GM19351 (cell line): ENCODE data around the gene NCAPD3.
"Not testable (repeated sequence)": the region's sequence is repeated elsewhere in the genome, so short reads cannot be mapped to it uniquely, and the experiment has no call there.

Experiments
- ATAC-seq: cut with Tn5 transposase; IDR thresholded peaks from one replicate; pipeline ENCODE4 v1.9.1; 2021; ENCODE audit warnings: mild to moderate bottlenecking, moderate library complexity; ENCODE audit not compliant: unreplicated experiment

NCAPD3 gene

DNA sequence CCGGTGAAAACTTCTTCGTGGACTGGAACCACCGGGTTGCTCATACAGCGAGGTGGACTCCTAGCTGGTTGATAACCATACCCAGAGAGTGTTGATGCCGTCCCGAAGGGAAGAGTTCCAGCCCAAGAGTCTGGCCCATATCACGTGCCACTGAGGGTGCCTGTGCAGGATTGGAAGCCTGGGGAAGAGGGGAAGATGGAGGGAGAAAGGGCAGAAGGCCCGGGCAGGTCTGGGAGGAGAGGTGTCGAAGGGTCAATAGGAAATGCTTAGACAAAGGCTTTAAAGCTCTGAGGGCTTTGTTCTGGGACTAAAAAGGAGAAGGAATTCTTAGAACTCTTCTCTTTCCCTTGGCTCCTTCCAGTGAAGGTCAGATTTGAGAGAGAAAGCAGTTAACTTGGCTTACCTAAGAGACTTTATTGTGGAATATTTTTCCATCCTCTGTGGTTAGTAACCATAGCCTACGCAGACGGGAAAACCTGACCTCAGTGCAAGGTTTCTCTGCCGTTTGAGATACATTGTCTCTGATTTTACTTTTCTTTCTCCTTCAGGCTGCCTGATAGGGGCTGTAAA is 84.4 kb downstream of the NCAPD3 start:
- ATAC-seq: no peak

DNA sequence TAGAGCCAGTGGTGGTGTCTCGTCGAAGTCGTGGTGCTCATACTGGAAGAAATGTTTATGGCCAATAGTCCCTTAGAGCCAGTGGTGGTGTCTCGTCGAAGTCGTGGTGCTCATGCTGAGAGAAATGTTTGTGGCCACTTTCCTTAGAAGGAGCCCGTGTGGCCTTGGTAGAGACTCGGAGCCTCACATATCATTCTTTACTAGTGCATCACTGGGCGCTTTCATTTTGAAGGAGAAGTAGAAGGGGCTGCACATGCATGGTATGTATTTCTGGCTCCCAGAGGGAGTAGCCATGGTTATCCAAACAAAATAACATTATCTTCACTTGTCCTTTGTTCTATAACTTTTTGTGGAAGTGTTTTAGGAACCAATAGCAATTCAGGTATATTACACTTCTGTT is 85.4 kb downstream of the NCAPD3 start:
- no peak for ATAC-seq

DNA sequence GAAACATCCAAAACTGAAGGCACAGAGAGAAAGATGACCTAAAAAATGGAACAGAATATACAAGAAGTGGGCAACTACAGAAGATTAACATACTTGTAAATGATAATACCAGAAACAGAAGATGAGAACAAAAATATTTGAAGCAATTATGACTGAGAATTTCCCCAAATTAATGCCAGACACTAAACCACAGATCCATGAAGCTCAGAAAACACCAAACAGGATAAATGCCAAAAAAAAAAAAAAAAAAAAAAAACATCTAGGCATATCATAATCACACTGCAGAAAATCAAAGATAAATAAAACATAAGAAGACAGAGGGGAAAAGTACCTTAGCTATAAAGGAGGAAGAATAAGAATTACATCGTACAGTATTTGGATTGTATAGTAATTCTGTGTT is 89.6 kb downstream of the NCAPD3 start:
- no peak for ATAC-seq

DNA sequence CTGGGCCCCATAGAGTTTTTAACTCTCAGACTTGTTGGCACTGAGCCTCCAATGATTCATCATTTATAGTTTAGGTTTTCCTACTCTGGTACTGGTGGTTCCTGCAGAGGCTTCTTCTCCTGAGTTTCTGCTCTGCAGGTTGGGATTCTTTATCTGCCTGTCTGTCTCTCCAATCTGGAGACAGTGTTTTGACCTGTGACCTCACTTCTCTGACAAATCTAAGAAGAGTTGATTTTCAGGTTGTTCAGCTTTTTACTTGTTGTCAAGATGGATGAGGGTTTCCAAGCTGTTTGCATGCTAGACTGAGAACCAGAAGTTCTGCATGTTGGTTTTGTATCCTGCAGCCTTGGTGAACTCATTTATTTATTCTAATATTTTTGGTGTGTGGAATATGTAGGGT is 91.0 kb downstream of the NCAPD3 start:
- ATAC-seq: no peak

DNA sequence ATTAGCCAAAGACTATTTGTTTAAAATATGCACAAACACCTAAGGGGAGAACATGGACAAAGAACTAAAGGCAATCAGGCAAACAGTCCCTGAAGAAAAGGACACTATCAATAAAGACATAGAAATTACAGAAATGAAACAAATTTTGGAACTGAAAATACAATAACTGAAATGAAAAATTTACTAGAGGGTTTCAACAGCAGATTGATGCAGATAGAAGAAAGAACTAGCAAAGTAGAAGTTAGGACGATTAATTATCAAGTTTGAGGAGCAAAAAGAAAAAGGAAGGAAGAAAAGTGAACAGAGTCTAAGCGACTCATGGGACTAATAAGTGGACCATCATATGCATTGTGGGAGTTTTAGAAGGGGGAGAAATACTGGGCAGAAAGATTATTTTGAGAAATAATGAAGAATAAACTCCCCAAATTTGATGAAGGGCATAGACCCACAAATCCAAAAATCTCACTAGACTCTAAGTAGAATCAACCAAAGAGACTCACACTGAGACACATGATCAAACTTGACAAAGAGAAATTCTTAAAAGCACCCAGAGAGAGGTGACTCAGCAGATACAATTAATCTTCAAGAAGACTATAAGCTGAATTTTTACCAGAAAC is 92.0 kb downstream of the NCAPD3 start:
- ATAC-seq: no peak

DNA sequence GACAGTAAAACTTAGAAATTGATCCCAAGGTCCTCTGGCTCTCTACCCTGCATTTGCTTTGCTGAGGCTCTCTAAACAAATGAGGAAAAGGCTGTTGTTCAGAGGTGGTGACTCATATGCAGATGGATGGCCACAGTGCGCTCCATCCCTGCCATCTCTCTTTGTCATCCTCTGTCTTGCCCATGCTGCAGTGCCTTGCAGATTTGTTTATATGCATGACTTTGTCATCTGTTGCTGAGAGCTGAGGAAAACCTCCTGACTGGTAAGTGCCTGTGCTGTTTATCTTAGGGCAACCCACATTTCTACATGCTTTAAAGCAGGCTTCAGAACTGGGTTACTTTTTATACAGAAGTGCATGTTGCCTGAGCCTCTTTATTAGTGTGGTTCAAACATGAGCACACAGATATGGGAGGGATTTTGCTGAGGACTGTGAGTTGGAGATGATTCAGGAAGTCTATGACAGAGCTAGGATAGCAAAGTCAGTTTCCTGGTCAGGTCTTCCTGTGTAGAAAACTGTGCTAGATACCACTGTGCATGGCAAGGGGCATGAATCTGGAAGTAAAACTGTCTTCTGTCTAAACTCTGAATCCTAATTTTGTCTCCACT is 97.4 kb downstream of the NCAPD3 start:
- ATAC-seq: no peak

DNA sequence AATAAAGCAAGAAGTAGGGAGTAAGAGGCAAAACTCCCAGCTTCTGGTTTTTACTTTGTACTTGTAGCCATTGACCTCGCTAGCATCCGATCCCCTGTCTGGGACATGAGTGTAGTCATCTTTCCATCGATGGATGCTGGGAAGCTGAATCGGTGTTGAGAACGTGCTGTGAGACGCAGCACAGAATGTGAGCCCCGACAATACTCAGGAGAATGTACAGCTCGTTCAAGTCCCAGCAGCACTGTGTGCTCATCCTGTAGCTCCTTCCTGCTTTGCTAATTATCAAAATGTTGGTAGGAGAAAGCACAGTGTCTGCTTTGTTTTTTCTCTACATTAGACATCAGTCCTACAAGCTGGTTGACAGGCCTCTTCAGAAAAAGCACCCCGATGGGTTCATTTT is 98.3 kb downstream of the NCAPD3 start:
- ATAC-seq: no peak

DNA sequence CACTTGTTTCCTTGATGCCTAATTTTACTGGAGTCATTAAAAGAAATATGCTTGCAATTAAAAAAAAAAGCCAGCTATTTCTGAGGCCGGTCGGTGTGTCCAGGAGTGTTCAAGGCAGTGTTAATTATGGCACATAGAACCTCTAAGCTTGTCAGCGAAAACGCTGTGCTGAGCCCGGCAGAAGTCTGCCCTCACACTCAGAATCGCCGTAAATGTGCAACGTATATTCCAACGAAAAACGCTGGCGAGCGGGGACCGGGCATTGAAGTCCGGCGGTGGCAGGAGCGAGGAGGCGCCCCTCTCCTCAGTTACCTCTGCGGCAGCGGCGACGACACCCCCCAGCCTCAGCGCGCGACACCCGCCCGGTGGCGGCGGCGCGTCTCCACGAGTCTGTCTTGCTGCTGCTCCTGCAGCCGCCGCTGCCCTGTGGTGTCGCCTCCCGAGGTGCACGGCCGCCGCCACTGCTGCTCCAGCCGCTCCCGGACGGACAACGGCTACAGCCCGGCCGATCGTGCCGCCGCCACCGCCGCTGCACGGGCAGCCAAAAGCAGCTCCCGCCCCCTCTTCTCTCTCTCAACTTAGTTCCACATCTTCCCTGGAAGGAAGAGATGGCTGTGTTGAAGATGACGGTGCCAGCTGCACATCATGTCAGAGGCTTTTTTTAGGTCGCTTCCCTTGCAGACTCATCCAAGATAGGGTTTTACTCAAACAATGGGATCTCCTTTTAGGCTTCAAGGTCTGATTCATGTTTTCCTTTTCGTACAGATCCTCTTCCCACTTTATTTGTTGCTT is 98.9 kb downstream of the NCAPD3 start:
- no peak for ATAC-seq

DNA sequence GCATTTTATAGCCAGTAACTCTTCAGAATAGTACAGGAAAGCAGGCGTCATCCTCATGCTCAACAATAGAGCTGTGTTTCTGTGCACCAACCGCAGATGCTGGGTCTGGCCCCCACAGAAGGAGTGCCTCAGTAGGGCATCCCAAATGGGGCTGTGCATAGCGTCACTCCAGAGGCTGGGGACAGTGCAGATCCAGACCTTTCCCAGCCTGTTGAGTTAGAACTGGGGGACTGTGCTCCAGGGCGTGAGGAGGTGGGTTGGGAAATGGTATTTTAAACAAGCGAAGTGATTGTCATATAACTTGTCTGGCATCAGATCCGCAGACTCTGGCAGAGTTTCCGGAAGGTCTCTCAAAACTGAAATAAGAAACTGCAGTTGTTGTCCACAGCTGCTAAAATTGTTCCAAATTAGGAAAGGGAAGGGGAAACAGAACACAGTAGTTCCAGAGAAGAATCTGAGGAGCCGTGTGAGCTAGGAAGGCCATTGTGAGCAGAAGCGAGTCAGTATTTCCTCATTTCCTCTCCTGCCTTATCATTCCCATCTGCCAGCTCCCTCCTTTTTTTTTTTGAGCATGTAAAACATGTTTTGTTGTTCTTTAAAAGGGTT is 102.7 kb downstream of the NCAPD3 start:
- no peak for ATAC-seq

DNA sequence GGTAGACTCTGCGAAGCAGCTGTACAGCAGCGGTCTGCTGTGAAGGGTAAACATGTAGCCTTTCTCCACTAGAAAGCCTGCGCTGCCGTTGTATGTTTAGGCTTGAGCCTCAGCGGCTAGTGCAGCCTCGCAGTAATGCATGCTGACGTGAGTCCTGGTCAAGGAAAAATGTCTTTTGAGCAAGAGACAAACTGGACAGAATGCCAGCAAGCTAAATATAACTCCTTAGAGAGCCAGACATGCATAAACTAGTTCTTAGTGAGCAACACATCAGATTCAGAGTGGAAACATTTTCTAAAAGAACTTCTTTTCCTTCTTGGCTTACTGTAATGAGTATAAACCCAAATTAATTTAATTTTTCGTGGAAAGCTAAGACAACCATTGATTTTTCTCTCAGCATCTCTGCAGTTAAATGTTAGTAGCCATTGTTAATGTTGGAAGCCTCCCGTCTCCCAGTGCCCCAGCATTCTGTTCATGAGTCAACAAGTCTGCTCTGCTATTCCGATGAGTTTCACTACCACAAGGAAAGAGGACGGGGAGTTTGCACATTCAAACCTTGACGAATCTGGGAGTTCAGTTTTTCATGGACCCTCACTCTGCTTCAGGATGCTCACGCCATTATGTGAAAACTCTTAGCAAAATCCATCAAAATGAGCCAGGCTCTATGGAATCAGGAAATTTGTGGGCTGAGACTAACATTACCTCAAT is 103.5 kb downstream of the NCAPD3 start:
- no peak for ATAC-seq

DNA sequence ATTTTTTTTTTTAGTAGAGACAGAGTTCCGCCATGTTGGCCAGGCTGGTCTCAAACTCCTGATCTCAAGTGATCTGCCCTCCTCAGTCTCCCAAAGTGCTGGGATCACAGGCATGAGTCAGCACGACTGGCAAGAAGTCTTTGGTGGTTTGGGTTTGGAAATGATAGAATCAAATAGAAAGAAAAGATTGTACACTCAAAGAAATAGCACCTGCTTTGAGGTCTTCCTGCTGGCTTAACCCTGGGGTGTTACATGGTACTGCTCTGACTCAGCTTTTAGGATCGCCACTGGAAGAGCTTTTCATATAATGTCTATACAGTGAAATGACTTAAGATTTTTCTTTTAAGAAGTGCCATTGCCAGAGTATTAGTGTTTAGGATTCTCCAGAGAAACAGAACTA is 104.7 kb downstream of the NCAPD3 start:
- no peak for ATAC-seq

DNA sequence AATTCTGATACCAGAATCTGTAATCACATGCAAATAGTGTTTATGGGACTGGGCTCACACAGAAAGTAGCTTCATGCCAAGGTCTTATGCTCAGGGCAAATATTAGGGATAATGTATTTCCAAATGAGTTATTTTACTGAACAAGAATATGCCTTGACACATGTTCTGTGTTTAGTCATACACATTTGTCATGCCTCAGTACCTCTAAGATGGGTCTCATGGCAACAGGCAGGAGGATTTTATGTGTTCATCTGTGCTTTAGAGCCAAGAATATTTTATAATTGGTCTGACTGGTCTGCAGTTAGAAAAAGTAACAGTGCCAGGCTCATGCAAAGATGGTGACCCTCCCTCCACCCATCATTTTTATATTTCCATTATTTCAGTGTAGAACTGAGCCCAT is 105.8 kb downstream of the NCAPD3 start:
- ATAC-seq: no peak

DNA sequence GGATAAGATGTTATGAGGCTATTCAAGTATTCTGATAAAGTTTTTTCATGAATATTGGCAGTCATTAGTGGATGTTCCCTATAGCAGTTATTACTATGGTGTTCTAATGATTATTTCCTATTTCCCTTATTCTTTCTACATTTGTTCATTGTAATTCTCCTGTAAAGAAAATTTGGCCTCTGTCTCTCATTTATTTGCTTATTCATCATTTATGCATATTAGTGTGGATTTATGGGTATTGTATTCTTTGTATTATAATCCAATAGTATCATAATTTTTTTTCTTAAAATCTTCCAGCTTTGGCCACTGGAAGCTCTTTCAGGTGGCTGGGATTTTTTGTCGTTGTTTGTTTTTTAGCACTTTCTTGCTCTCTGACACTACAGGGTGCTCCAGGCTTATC is 107.6 kb downstream of the NCAPD3 start:
- no peak for ATAC-seq

DNA sequence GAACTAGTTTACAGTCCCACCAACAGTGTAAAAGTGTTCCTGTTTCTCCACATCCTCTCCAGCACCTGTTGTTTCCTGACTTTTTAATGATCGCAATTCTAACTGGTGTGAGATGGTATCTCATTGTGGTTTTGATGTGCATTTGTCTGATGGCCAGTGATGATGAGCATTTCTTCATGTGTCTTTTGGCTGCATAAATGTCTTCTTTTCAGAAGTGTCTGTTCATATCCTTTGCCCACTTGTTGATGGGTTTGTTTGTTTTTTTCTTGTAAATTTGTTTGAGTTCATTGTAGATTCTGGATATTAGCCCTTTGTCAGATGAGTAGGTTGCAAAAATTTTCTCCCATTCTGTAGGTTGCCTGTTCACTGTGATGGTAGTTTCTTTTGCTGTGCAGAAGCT is 110.0 kb downstream of the NCAPD3 start:
- ATAC-seq: not testable (repeated sequence)

DNA sequence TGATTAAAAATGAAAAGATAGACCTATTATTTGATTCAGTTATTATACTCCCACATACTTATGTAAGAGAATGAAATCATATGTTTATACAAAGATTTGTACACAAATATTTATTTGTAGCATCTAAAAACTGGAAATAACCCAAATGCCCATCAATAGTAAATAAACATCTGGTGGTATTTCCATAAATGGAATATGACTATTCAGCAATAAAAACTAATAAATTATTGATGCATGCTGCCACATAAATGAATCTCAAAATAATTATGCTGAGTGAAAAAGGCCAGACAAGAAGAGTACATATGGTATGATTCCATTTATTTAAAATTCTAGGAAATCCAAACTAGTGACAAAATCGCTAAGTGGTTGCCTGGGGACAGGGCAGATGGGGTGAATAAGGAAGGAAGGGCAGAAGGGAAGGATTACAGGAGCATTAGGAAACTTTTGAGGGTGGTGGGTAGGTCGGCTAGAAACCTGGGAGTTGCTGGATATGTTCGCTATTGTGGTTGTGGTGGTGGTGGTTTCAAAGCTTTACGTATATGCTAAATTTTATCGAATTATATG is 113.4 kb downstream of the NCAPD3 start:
- no peak for ATAC-seq
